ENCODE measurements around the gene CHAD.

The CHAD gene

DNA sequence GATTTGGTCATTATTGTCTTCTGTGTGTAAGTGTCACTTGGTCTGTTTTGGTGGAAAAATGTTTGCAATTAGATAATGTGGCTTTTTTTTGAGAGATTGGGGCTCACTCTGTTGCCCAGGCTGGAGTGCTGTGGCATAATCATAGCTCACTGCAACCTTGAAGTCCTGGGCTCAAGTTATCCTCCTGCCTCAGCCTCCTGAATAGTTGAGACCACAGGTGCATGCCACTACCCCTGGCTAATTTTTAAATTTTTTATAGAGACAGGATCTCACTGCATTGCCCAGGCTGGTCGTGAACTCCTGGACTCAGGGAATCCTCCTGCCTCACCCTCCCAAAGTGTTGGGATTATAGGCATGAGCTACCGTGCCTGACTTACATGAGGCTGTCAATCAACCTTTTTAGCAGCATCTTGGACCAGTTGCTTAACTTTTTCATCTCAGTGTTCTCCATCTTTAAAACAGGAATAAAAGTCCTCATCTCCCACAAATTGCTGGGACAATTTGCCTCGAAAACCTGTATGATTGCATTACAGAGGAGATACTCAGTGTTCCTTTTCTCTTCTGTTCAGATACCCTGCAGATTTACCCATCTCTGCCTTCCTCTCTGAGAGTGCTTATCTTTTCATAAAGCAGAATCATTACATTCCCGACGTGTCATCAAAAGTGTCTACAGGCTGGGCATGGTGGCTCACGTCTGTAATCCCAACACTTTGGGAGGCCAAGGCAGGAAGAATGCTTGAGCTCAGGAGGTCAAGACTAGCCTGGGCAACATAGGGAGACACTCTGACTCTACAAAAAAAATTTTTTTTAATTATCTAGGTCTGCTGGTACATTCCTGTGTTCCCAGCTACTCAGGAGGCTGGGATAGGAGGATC, 23.6 kb downstream of the CHAD start (continued):
- TF ChIP-seq SNAI2 (CRISPR knock-in tag; IDR thresholded peaks at IDR 0.05) (no peak), ZNF8 (CRISPR knock-in tag; IDR thresholded peaks at IDR 0.05) (no peak), ISL1 (CRISPR knock-in tag; IDR thresholded peaks at IDR 0.05) (no peak), TOX (CRISPR knock-in tag; IDR thresholded peaks at IDR 0.05; ENCODE audit: borderline replicate concordance) (no peak), ZFP30 (CRISPR knock-in tag; IDR thresholded peaks at IDR 0.05) (no peak), OSR1 (CRISPR knock-in tag; IDR thresholded peaks at IDR 0.05) (no peak), ZFP3 (CRISPR knock-in tag; IDR thresholded peaks at IDR 0.05) (no peak), GLIS3 (CRISPR knock-in tag; IDR thresholded peaks at IDR 0.05) (no peak), ARNTL (CRISPR knock-in tag; IDR thresholded peaks at IDR 0.05; ENCODE audit: borderline replicate concordance, low read depth) (no peak), CSDC2 (CRISPR knock-in tag; IDR thresholded peaks at IDR 0.05) (no peak), PPARA (CRISPR knock-in tag; IDR thresholded peaks at IDR 0.05; ENCODE audit: borderline replicate concordance) (no peak)
- TF ChIP-seq, protein P1, sequence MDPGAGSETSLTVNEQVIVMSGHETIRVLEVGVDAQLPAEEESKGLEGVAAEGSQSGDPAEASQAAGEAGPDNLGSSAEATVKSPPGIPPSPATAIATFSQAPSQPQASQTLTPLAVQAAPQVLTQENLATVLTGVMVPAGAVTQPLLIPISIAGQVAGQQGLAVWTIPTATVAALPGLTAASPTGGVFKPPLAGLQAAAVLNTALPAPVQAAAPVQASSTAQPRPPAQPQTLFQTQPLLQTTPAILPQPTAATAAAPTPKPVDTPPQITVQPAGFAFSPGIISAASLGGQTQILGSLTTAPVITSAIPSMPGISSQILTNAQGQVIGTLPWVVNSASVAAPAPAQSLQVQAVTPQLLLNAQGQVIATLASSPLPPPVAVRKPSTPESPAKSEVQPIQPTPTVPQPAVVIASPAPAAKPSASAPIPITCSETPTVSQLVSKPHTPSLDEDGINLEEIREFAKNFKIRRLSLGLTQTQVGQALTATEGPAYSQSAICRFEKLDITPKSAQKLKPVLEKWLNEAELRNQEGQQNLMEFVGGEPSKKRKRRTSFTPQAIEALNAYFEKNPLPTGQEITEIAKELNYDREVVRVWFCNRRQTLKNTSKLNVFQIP (CRISPR knock-in tag; IDR thresholded peaks at IDR 0.05; ENCODE audit: borderline replicate concordance, low read depth) = no peak
- TF ChIP-seq, protein P2, sequence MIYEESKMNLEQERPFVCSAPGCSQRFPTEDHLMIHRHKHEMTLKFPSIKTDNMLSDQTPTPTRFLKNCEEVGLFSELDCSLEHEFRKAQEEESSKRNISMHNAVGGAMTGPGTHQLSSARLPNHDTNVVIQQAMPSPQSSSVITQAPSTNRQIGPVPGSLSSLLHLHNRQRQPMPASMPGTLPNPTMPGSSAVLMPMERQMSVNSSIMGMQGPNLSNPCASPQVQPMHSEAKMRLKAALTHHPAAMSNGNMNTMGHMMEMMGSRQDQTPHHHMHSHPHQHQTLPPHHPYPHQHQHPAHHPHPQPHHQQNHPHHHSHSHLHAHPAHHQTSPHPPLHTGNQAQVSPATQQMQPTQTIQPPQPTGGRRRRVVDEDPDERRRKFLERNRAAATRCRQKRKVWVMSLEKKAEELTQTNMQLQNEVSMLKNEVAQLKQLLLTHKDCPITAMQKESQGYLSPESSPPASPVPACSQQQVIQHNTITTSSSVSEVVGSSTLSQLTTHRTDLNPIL (CRISPR knock-in tag; IDR thresholded peaks at IDR 0.05; ENCODE audit: low read depth) = no peak

DNA sequence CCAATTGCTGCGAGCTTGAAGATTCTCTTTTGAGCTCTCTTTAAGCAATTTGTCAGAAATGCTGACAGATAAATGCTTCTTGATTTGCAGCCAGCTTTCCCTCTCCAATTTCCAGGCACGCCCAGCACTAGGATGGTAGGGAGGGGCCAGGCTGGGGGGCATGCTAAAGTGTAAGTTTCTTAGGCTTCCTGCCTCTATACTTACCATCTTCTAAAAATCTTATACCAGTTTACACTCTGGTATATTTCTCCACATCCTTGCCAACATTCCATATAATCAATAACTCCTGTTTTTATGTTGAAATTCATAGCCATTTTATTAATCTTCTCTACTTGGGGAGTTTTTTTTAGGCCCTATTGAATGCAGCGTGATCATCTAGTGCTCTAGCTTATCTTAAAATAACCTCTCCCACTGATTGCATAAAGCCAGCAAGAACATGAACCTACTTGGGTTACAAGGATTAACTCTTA, 25.1 kb downstream of the CHAD start:
- TF ChIP-seq, protein P3, sequence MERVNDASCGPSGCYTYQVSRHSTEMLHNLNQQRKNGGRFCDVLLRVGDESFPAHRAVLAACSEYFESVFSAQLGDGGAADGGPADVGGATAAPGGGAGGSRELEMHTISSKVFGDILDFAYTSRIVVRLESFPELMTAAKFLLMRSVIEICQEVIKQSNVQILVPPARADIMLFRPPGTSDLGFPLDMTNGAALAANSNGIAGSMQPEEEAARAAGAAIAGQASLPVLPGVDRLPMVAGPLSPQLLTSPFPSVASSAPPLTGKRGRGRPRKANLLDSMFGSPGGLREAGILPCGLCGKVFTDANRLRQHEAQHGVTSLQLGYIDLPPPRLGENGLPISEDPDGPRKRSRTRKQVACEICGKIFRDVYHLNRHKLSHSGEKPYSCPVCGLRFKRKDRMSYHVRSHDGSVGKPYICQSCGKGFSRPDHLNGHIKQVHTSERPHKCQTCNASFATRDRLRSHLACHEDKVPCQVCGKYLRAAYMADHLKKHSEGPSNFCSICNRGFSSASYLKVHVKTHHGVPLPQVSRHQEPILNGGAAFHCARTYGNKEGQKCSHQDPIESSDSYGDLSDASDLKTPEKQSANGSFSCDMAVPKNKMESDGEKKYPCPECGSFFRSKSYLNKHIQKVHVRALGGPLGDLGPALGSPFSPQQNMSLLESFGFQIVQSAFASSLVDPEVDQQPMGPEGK (CRISPR knock-in tag; IDR thresholded peaks at IDR 0.05; ENCODE audit: borderline replicate concordance) = peak; percentile 61; the same call in 1 of the 2 replicates
- no peak for TF ChIP-seq ZNF565 (CRISPR knock-in tag; conservative IDR thresholded peaks at IDR 0.05; ENCODE audit: low read depth)
- no peak for TF ChIP-seq ZNF70 (CRISPR knock-in tag; IDR thresholded peaks at IDR 0.05)
- TF ChIP-seq OSR1 (CRISPR knock-in tag; IDR thresholded peaks at IDR 0.05) = no peak
- TF ChIP-seq ZFP30 (CRISPR knock-in tag; IDR thresholded peaks at IDR 0.05) = no peak
- peak; percentile 26; the same call in 1 of the 2 replicates for TF ChIP-seq ISL1 (CRISPR knock-in tag; IDR thresholded peaks at IDR 0.05)
- peak; percentile 68 for ATAC-seq

DNA sequence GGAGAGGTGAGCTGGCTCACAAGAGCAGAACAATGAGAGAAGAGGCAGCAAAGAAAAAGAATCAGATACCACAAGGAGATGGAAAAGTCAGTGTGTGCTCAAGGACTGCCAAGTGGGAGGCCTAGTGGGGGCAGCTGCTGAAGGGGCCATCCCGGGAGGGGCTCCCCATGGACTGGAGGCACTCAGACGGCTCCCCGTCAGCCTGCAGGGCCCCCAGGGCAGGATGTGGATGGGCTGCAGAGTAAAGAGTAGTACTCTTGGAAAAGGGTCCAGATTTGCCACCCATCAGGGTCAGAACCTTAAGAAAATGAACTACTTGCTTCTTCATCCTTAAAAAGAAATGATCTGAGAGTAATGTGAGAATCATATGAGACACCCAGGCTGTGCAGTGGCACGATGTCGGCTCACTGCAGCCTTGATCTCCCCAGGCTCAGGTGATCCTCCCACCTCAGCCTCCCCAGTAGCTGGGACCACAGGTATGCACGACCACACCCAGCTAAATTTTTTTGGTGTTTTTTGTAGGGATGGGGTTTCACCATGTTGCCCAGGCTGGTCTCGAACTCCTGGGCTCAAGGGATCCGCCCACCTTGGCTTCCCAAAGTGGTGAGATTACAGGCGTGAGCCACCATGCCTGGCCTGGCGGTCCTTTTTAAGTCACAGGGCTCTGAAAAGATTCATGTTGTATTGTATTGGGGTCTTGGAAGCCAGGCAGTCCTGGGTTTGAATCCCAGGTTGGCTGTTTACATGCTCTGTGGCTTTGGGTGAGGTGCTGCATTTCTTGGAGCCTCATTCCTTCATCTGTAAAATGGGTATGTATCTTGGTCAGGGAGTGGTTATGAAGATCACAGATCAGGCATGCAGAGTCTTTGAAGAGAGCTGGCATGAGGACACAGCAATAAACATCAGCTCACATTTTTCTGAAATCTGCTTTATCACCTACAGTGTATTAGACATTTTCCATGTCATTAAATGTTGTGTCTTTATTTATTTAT, 27.5 kb downstream of the CHAD start:
- ATAC-seq = no peak

More for the DNA sequence above, 27.5 kb downstream of the CHAD start:
- TF ChIP-seq, protein P3 (CRISPR knock-in tag; IDR thresholded peaks at IDR 0.05; ENCODE audit: borderline replicate concordance) = no peak
- TF ChIP-seq ZNF565 (CRISPR knock-in tag; conservative IDR thresholded peaks at IDR 0.05; ENCODE audit: low read depth) (no peak), TOX (CRISPR knock-in tag; IDR thresholded peaks at IDR 0.05; ENCODE audit: borderline replicate concordance) (no peak), ISL1 (CRISPR knock-in tag; IDR thresholded peaks at IDR 0.05) (no peak), ZC3H10 (CRISPR knock-in tag; IDR thresholded peaks at IDR 0.05) (no peak), GLIS3 (CRISPR knock-in tag; IDR thresholded peaks at IDR 0.05) (no peak), CSDC2 (CRISPR knock-in tag; IDR thresholded peaks at IDR 0.05) (no peak), ESRRG (CRISPR knock-in tag; IDR thresholded peaks at IDR 0.05) (no peak), RARB (CRISPR knock-in tag; IDR thresholded peaks at IDR 0.05) (no peak), TCF4 (CRISPR knock-in tag; IDR thresholded peaks at IDR 0.05; ENCODE audit: borderline replicate concordance) (no peak), ZFP30 (CRISPR knock-in tag; IDR thresholded peaks at IDR 0.05) (no peak), PPARA (CRISPR knock-in tag; IDR thresholded peaks at IDR 0.05; ENCODE audit: borderline replicate concordance) (no peak), ZNF70 (CRISPR knock-in tag; IDR thresholded peaks at IDR 0.05) (no peak), ARNTL (CRISPR knock-in tag; IDR thresholded peaks at IDR 0.05; ENCODE audit: borderline replicate concordance, low read depth) (no peak), OSR1 (CRISPR knock-in tag; IDR thresholded peaks at IDR 0.05) (no peak)
- TF ChIP-seq, protein P4, sequence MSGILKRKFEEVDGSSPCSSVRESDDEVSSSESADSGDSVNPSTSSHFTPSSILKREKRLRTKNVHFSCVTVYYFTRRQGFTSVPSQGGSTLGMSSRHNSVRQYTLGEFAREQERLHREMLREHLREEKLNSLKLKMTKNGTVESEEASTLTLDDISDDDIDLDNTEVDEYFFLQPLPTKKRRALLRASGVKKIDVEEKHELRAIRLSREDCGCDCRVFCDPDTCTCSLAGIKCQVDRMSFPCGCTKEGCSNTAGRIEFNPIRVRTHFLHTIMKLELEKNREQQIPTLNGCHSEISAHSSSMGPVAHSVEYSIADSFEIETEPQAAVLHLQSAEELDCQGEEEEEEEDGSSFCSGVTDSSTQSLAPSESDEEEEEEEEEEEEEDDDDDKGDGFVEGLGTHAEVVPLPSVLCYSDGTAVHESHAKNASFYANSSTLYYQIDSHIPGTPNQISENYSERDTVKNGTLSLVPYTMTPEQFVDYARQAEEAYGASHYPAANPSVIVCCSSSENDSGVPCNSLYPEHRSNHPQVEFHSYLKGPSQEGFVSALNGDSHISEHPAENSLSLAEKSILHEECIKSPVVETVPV (CRISPR knock-in tag; IDR thresholded peaks at IDR 0.05) = no peak

Data from SK-N-SH treated with all-trans-retinoic acid at 6 μM for 48 hours (cell line).